ENCODE data around the gene RHBDL1. TPM values are rescaled to one million over a fixed set of nuclear protein-coding genes. Genes with fewer than 3 reads are reported as not detected.

RHBDL1 gene
- polyA plus RNA-seq, 1 donor, result 2.6 TPM

DNA sequence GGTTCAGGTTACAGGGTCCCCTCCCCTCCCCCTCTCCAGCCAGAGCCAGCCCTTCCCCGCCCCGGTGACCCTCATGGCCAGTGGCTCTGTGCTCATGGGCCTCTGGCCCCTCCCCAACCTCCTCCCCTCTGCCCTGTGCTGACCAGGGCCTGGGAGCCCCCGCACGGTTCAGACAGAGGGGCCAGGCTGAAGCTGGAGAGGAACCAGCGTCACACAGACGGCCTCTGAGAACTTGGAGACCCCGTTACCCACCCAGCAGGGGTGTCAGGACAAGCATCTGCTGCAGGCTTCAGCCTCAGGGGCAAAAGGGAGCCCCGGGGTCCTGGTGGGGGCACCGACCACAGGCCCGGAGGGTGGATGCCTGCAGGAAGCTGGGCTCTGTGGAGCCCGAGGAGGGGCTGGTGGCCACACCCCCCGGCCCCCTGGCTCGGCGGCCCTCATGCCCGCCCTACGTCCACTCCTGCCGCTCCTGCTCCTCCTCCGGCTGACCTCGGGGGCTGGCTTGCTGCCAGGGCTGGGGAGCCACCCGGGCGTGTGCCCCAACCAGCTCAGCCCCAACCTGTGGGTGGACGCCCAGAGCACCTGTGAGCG is 44.6 kb upstream of the RHBDL1 start, which contains the start of gene WFIKKN1:
Gene WFIKKN1, plus strand, starts transcription at position 171 of the 591 bp plus-strand sequence. Its CDS starts 269 bp downstream, at position 440.
- H3K9me3 ChIP-seq (ENCODE audit: control insufficient read depth, low read depth, low read length), result peaks cover 7% of the 10 kb centered on the region
- H3K4me3 ChIP-seq (ENCODE audit: low read length), result no peak within 1 kb of the TSS
- H3K27me3 ChIP-seq (ENCODE audit: control insufficient read depth, insufficient read depth, low read length), result peaks cover 3% of the 10 kb centered on the region
- no peak within 1 kb of the TSS for H3K27ac ChIP-seq (ENCODE audit: low read length)
- peaks cover 36% of the 10 kb centered on the region for H3K36me3 ChIP-seq (ENCODE audit: control insufficient read depth, insufficient read depth, low read length)
- no CpG with 5 or more reads among the region's 23 CpGs for WGBS (ENCODE audit: insufficient coverage, low lambda C conversion rate)
- H3K4me1 ChIP-seq (ENCODE audit: control insufficient read depth, insufficient read depth, low read length), result peaks cover 22% of the 10 kb centered on the region
- DNase-seq, result peak in 1 of 2 donors; percentile 44

DNA sequence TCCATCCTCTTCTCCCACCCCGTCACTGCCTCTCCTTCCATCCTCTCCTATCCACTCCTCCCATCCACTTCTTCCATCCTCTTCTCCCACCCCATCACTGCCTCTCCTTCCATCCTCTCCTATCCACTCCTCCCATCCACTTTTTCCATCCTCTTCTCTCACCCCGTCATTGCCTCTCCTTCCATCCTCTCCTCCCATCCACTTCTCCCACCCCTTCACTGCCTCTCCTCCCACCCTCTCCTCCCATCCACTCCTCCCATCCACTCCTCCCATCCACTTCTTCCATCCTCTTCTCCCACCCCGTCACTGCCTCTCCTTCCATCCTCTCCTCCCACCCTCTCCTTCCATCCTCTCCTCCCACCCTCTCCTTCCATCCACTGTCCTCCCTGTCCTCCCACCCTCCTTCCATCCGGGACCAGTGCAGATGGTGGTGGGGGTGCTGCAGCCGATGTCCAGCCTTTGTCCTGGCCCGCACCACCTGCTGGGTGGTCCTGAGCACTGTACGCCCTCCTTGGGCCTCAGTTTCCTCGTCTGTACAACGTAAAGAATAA is 43.6 kb upstream of the RHBDL1 start:
- WGBS (ENCODE audit: insufficient coverage, low lambda C conversion rate), result 9% methylated on average over 2 of the region's 9 CpGs
- Histone ChIP-seq H3K4me1 (ENCODE audit: control insufficient read depth, insufficient read depth, low read length) (peaks cover 22% of the 10 kb centered on the region), H3K36me3 (ENCODE audit: control insufficient read depth, insufficient read depth, low read length) (peaks cover 30% of the 10 kb centered on the region)

GRCh38 chr16:632486-633335 is 42.8 kb upstream of the RHBDL1 start:
- H3K27me3 ChIP-seq (ENCODE audit: control insufficient read depth, insufficient read depth, low read length), result peaks cover 3% of the 10 kb centered on the region
- no peak for DNase-seq
- no peak overlapping the region for H3K27ac ChIP-seq (ENCODE audit: low read length)
- peaks cover 3% of the 10 kb centered on the region for H3K9me3 ChIP-seq (ENCODE audit: control insufficient read depth, low read depth, low read length)
- no CpG with 5 or more reads among the region's 67 CpGs for WGBS (ENCODE audit: insufficient coverage, low lambda C conversion rate)
- peaks cover 22% of the 10 kb centered on the region for H3K36me3 ChIP-seq (ENCODE audit: control insufficient read depth, insufficient read depth, low read length)
- no peak overlapping the region for H3K4me3 ChIP-seq (ENCODE audit: low read length)
- peaks cover 28% of the 10 kb centered on the region for H3K4me1 ChIP-seq (ENCODE audit: control insufficient read depth, insufficient read depth, low read length)

More for the DNA sequence above, 43.6 kb upstream of the RHBDL1 start:
- Histone ChIP-seq H3K4me3 (ENCODE audit: low read length) (no peak overlapping the region), H3K27me3 (ENCODE audit: control insufficient read depth, insufficient read depth, low read length) (peaks cover 3% of the 10 kb centered on the region), H3K27ac (ENCODE audit: low read length) (no peak overlapping the region), H3K9me3 (ENCODE audit: control insufficient read depth, low read depth, low read length) (peaks cover 3% of the 10 kb centered on the region)
- DNase-seq, result no peak

GRCh38 chr16:633336-634050 is 42.0 kb upstream of the RHBDL1 start:
- Histone ChIP-seq H3K27me3 (ENCODE audit: control insufficient read depth, insufficient read depth, low read length) (peaks cover 3% of the 10 kb centered on the region), H3K36me3 (ENCODE audit: control insufficient read depth, insufficient read depth, low read length) (peaks cover 16% of the 10 kb centered on the region), H3K4me1 (ENCODE audit: control insufficient read depth, insufficient read depth, low read length) (peaks cover 30% of the 10 kb centered on the region), H3K4me3 (ENCODE audit: low read length) (no peak overlapping the region), H3K9me3 (ENCODE audit: control insufficient read depth, low read depth, low read length) (peaks cover 3% of the 10 kb centered on the region), H3K27ac (ENCODE audit: low read length) (no peak overlapping the region)
- DNase-seq, result no peak
- no CpG with 5 or more reads among the region's 74 CpGs for WGBS (ENCODE audit: insufficient coverage, low lambda C conversion rate)

- no CpG with 5 or more reads among the region's 22 CpGs for WGBS (ENCODE audit: insufficient coverage, low lambda C conversion rate)
- H3K4me1 ChIP-seq (ENCODE audit: control insufficient read depth, insufficient read depth, low read length), result peaks cover 30% of the 10 kb centered on the region
Observed at GRCh38 chr16:634051-634670, 41.3 kb upstream of the RHBDL1 start.

DNA sequence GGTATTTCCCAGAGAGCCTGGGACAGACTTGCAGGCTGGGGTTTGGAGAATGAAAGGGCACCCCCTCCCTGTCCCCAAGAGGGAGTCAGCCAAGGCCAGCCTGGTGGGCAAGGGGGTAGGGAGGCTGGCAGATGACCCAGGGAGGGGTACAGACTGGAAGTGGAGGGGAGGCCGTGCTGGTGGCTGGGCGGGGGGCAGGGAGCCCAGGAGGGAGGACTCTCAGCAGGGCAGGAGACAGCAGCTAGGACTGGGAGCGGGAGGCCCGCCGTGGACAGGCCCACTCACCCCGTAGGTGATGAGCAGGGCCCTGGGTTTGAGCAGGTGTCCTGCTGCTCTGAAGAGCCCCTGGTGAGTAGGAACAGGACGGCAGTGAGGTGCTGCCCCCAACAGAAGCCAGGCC is 40.5 kb upstream of the RHBDL1 start:
- H3K27me3 ChIP-seq (ENCODE audit: control insufficient read depth, insufficient read depth, low read length), result peaks cover 3% of the 10 kb centered on the region
- no peak overlapping the region for H3K27ac ChIP-seq (ENCODE audit: low read length)
- peaks cover 25% of the 10 kb centered on the region for H3K4me1 ChIP-seq (ENCODE audit: control insufficient read depth, insufficient read depth, low read length)
- WGBS (ENCODE audit: insufficient coverage, low lambda C conversion rate), result no CpG with 5 or more reads among the region's 7 CpGs
- DNase-seq, result no peak
- peak overlapping the region; percentile 78 for H3K4me3 ChIP-seq (ENCODE audit: low read length)
- H3K36me3 ChIP-seq (ENCODE audit: control insufficient read depth, insufficient read depth, low read length), result peaks cover 8% of the 10 kb centered on the region
- peaks cover 3% of the 10 kb centered on the region for H3K9me3 ChIP-seq (ENCODE audit: control insufficient read depth, low read depth, low read length)

More at GRCh38 chr16:634051-634670, 41.3 kb upstream of the RHBDL1 start:
- Histone ChIP-seq H3K36me3 (ENCODE audit: control insufficient read depth, insufficient read depth, low read length) (peaks cover 11% of the 10 kb centered on the region), H3K4me3 (ENCODE audit: low read length) (no peak overlapping the region), H3K27ac (ENCODE audit: low read length) (no peak overlapping the region), H3K9me3 (ENCODE audit: control insufficient read depth, low read depth, low read length) (peaks cover 3% of the 10 kb centered on the region), H3K27me3 (ENCODE audit: control insufficient read depth, insufficient read depth, low read length) (peaks cover 3% of the 10 kb centered on the region)
- DNase-seq, result no peak

DNA sequence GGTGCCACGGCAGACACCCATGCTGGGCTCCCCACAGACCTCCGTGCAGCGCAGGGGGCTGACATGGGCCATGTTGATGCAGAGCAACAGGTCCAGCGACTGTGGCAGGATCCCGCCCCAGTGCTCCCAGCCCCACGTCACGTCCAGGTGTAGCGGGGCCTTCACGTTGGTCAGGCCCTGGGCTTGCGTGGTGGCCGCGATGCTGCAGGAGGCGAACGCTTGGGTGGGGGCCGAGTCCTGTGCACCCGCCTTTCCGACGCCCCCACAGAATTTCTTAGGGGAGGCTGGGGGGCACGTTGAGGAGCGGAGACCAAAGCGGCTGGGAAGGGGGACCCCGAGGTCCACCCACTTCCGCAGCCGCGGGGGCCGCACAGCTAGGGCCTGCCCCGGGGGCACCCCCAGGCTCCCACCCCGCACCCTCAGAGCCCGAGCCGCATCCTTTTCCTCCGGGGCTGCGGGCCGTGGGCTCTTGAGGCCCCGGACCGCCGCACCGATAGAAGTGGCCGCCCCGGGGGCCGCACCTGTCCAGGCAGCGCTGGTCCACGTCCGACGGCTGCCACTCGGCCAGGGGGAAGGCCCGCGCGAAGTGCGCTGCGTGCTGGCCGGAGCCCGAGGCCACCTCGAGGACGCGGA is 39.8 kb upstream of the RHBDL1 start:
- peaks cover 3% of the 10 kb centered on the region for H3K9me3 ChIP-seq (ENCODE audit: control insufficient read depth, low read depth, low read length)
- peak in 1 of 2 donors; percentile 17 for DNase-seq
- no CpG with 5 or more reads among the region's 55 CpGs for WGBS (ENCODE audit: insufficient coverage, low lambda C conversion rate)
- peak overlapping the region; percentile 78 for H3K4me3 ChIP-seq (ENCODE audit: low read length)
- H3K4me1 ChIP-seq (ENCODE audit: control insufficient read depth, insufficient read depth, low read length), result peaks cover 22% of the 10 kb centered on the region
- peaks cover 8% of the 10 kb centered on the region for H3K36me3 ChIP-seq (ENCODE audit: control insufficient read depth, insufficient read depth, low read length)
- H3K27me3 ChIP-seq (ENCODE audit: control insufficient read depth, insufficient read depth, low read length), result peaks cover 3% of the 10 kb centered on the region
- peak overlapping the region; percentile 97 for H3K27ac ChIP-seq (ENCODE audit: low read length)

GRCh38 chr16:636206-637080 is 39.0 kb upstream of the RHBDL1 start, which contains the start of gene METTL26:
Gene METTL26, minus strand, starts transcription at chr16:636305. Its CDS starts 15 bp downstream, at chr16:636290.
- WGBS (ENCODE audit: insufficient coverage, low lambda C conversion rate), result no CpG with 5 or more reads among the region's 91 CpGs
- DNase-seq, result peak; percentile 95 to 96
- peaks cover 8% of the 10 kb centered on the region for H3K9me3 ChIP-seq (ENCODE audit: control insufficient read depth, low read depth, low read length)
- no peaks in the 10 kb centered on the region for H3K27me3 ChIP-seq (ENCODE audit: control insufficient read depth, insufficient read depth, low read length)
- H3K4me3 ChIP-seq (ENCODE audit: low read length), result peak within 1 kb of the TSS; percentile 78
- peaks cover 8% of the 10 kb centered on the region for H3K36me3 ChIP-seq (ENCODE audit: control insufficient read depth, insufficient read depth, low read length)
- H3K4me1 ChIP-seq (ENCODE audit: control insufficient read depth, insufficient read depth, low read length), result peaks cover 19% of the 10 kb centered on the region
- peak within 1 kb of the TSS; percentile 97 for H3K27ac ChIP-seq (ENCODE audit: low read length)

Data from large intestine (tissue), 3 donors.